ENCODE results near the gene LHFPL6. TPM values are rescaled to one million over a fixed set of nuclear protein-coding genes. Genes with fewer than 3 reads are reported as not detected.

LHFPL6 gene
- total RNA-seq, 1 experiment from 2014 or later = 37.2 TPM

- no peak for DNase-seq (ENCODE audit: low read depth)
These were observed 6.8 kb downstream of the LHFPL6 start for GRCh38 chr13:39596176-39596575.

- DNase-seq (ENCODE audit: low read depth) = no peak
These were observed 12.4 kb downstream of the LHFPL6 start for GRCh38 chr13:39590466-39591036.

DNA sequence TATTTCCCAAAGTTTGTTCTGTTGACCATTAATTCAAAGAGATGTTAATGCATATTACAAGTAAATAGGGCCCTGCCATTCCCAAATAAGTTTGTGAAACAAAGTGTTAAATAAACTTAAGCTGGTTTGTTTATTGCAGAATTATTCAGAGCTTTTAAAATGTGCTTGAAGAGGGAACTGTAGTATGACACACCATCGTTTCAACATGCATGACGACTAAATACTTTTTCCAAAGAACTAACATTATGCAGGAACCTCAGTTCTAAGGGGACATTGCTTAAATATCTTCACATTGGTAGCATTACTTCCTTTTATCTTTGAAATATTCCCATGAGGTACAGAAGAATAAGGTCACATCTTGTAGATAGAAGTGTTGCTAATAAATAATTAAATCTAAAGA is 14.6 kb downstream of the LHFPL6 start:
- no peak for DNase-seq (ENCODE audit: low read depth)

GRCh38 chr13:39587939-39588338 is 15.1 kb downstream of the LHFPL6 start:
- no peak for DNase-seq (ENCODE audit: low read depth)

- no peak for DNase-seq (ENCODE audit: low read depth)
These were observed 15.9 kb downstream of the LHFPL6 start for GRCh38 chr13:39586958-39587605.

DNA sequence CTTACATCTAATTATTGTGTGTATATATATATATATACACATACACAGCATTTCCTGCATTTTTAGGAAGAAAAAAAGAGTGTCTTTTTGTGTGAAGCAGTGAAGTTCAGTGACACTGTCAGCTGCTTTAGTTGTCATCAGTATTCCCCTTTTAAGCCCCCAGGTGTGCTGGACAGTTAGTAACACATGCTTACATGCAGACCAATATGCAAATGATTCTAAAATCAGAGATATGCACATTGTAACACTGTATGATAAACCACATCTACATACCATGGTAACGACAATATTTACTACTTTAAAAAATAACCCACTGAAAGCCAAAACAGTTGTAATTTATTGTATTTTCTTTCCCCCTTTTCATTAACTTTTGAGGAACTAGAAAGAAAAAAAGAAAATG is 16.8 kb downstream of the LHFPL6 start:
- no peak for DNase-seq (ENCODE audit: low read depth)

DNA sequence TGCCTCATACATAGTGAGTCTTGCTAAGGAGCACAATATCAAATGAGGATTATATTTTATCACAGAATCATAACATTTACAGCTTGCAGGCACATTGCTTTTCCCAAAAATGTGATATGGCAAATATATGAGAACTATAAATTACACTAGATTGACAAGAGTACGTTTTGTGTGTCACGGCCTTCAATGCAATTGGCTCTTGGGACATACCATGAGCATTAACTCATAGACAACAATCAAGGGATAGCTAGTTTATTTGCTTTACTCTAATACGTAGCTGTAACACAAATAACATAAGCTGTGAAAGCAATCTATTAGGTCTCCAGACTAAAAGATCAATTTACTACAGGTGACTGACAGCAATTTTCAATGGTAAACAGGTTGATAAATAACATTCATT is 17.8 kb downstream of the LHFPL6 start:
- DNase-seq (ENCODE audit: low read depth) = no peak

- no peak for DNase-seq (ENCODE audit: low read depth)
These were observed 22.0 kb downstream of the LHFPL6 start for GRCh38 chr13:39580881-39581575.

DNA sequence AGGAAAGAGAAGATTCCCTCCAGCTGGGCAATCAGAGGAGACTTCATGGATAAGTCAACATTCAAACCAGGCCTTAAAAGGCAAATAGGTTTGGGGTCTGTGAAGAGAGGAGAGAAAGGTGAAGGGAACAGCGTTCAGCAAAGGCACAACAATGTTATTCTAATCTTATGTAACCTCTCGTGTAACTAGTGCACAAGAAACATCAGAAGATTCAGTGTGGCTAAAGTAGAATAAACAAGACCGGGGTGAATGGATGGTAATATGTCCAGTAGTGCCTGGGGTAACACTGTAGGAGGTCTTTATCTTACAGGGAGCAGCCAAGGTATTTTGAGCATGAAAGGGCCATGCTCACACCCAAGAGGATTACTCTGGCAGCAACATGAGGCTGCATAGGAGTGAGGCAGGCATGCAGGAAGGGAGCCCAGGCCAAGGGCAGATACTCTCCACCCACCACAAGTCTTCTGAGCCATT is 24.1 kb downstream of the LHFPL6 start:
- no peak for DNase-seq (ENCODE audit: low read depth)

GRCh38 chr13:39577838-39578491 is 25.0 kb downstream of the LHFPL6 start:
- DNase-seq (ENCODE audit: low read depth) = no peak

- DNase-seq (ENCODE audit: low read depth) = no peak
These were observed 25.8 kb downstream of the LHFPL6 start for GRCh38 chr13:39577203-39577602.

- DNase-seq (ENCODE audit: low read depth) = peak; percentile 91
These were observed 27.3 kb downstream of the LHFPL6 start for GRCh38 chr13:39575641-39576238.

- DNase-seq (ENCODE audit: low read depth) = no peak
These were observed 31.4 kb downstream of the LHFPL6 start for GRCh38 chr13:39571502-39572092.

GRCh38 chr13:39567569-39567968 is 35.4 kb downstream of the LHFPL6 start:
- no peak for DNase-seq (ENCODE audit: low read depth)

- DNase-seq (ENCODE audit: low read depth) = no peak
These were observed 36.6 kb downstream of the LHFPL6 start for GRCh38 chr13:39566216-39566869.

DNA sequence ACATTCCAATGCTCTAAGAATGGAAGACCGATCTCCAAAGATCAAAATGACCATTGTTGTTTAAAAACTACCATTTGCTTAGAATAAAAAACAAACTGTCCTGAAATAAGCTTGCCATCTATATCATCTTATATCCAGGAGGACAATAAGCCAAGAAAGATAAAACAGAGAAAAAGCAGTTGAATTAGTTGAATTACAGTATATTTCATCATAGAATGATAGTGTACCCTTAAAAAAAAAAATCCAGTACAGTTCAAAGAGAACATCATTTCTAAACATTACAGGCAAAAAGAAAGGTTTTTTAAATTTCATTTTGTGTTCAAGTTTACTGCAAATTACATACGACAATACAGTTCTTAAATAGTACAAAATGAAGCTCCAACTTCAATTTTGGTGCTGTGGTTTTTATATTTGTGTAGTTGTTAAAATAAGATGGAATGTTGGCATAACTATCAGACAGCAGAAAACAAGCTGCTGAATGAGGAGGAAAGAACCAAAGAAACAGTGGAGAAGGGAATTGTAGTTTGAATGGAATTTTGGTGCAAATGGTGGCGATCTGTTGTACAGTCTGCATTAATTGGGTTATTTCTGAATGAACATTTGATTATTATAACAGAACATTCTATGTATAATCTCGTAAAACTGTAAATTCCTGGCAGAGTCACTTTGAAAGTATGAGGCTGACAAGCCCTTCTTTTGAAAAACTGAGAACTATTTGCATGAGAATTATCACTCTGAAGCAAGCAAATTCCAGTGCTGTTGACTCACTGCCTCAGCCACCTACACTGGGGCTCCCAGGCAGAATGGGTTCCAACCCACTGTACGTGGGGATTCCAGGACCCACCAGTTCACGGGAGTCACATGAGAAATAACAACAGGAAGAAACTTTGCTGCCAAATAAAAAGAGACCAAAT is 37.7 kb downstream of the LHFPL6 start:
- DNase-seq (ENCODE audit: low read depth) = peak; percentile 92

DNA sequence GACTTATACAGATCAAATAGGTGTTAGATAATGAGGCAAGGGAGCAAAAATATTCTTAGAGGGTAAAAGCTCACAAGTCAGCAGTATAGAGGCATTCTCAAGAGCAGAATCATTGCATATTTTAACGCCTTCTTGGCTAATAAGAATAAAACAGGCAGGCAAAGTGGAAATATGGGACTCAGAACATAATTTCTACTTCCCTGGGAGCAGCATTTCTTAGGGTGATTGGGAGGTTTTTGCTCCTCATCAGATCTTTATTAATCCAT is 39.6 kb downstream of the LHFPL6 start:
- no peak for DNase-seq (ENCODE audit: low read depth)

GRCh38 chr13:39561971-39562370 is 41.0 kb downstream of the LHFPL6 start:
- DNase-seq (ENCODE audit: low read depth) = no peak

GRCh38 chr13:39559847-39560246 is 43.1 kb downstream of the LHFPL6 start:
- no peak for DNase-seq (ENCODE audit: low read depth)

- DNase-seq (ENCODE audit: low read depth) = peak; percentile 45
These were observed 45.6 kb downstream of the LHFPL6 start for GRCh38 chr13:39557285-39557955.
